HG02970 (cell line): ENCODE measurements around the gene MRAP2.

Experiments used
- ATAC-seq: cut with Tn5 transposase; IDR thresholded peaks from one replicate; pipeline ENCODE4 v1.9.1; 2021; ENCODE audit warnings: mild to moderate bottlenecking, moderate library complexity, moderate number of reproducible peaks; ENCODE audit not compliant: unreplicated experiment, low FRiP score

Gene MRAP2, protein sequence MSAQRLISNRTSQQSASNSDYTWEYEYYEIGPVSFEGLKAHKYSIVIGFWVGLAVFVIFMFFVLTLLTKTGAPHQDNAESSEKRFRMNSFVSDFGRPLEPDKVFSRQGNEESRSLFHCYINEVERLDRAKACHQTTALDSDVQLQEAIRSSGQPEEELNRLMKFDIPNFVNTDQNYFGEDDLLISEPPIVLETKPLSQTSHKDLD

GRCh38 chr6:84033523-84034451, at the start of gene MRAP2:
TSS of gene MRAP2 (plus strand) at chr6:84033772. CDS start at chr6:84055319, 21,547 bp downstream.
- no peak for ATAC-seq

DNA sequence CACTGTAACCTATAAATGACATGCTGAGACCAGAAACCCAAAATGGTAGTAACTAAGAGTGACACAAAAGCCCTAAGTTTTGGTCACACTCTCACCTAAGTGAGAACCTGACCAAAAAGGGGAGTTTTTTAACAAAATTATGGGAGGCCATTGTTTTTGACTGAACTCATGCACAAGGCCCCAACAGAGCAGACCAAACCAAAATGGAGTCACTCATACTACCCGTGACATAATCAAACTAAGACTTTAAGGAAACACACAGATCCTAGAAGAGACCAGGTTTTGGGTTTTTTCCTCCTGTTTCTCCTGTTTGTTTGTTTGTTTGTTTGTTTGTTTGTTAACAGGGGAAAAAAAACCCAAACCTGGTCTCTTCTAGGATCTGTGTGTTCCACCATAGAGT, 49.2 kb upstream of the MRAP2 start:
- no peak for ATAC-seq

- no peak for ATAC-seq
Measured at GRCh38 chr6:83985308-83985713, 48.3 kb upstream of the MRAP2 start.

- ATAC-seq, result no peak
Measured at GRCh38 chr6:83985715-83986114, 47.9 kb upstream of the MRAP2 start.

- no peak for ATAC-seq
Measured at GRCh38 chr6:83998021-83998584, 35.5 kb upstream of the MRAP2 start.

DNA sequence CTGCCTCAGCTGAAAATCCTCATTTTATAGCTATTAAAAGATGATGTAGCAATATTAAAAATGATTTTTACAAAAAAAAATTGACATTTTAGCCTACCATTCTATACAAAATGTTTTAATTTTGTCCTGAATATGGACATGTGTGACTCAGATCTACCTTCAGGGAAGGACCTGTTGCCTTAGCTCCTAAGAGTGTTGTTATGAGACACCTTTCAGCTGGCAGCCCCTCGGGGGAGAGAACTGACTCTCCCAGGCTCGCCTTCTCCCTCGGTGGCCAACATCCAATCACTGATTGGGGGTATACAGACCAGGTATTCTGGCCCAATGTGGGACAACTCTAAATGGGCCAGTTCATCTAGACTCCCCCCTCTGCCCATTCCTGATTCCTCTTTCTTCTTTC, 32.5 kb upstream of the MRAP2 start:
- ATAC-seq, result no peak

DNA sequence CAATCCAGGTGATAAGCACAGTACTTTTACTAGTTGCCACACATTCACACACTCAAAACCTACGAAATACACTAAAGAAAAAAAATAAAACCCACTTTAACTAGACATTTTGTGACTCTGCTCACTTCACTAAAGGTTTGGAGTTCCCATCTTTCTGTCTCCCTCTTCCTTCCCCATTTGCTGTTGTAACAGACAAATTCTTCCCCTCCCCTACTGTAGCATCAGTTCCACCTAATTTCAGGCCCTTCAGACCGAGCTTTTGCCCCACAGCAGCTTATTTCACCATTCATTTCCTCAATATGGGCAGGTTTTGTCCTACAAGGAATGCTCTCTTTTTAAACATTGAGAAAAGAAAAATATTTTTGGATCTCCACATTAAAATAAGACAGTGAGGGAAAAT, 31.3 kb upstream of the MRAP2 start:
- no peak for ATAC-seq

- no peak for ATAC-seq
Measured at GRCh38 chr6:84003131-84003530, 30.4 kb upstream of the MRAP2 start.

- no peak for ATAC-seq
Measured at GRCh38 chr6:84003654-84004053, 29.9 kb upstream of the MRAP2 start.

DNA sequence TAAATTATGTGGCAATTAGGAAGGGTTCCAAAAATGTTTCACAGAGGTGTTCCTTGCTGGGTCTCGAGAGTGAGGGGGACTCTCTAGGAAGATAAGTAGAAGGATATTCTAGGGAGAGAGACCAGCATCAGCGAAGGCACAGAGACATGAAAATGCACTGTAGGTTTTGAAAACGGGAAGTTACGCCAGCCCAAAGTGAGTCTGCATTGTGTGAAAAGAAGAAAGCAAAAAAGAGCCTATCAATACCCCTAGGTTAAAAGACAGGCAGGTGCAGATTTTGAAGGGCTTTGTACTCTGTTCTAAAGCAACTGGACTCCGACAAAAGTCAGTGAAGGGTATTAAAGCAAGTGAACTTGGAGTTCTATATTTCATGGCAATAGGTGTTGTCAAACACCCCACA, 25.7 kb upstream of the MRAP2 start:
- no peak for ATAC-seq

DNA sequence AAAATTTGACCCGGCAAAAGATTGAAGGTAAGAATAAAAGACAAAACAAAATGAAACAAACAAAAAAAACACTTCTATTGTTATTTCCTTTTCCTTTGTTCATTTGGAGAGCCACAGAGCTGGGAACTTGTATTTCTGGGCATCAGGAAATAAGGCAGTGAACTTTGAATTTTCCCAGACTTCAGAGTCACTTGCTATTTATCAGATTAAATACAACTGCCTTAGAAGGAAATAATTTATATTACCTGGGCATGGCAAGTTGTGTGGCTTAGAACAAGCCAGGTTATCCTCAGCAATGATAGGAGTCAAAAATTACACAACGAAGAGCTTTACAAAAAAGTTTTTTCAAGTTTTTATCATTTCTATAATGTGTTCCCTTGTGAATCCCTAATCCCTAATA, 20.2 kb upstream of the MRAP2 start:
- no peak for ATAC-seq

- no peak for ATAC-seq
Measured at GRCh38 chr6:84013931-84014330, 19.6 kb upstream of the MRAP2 start.

DNA sequence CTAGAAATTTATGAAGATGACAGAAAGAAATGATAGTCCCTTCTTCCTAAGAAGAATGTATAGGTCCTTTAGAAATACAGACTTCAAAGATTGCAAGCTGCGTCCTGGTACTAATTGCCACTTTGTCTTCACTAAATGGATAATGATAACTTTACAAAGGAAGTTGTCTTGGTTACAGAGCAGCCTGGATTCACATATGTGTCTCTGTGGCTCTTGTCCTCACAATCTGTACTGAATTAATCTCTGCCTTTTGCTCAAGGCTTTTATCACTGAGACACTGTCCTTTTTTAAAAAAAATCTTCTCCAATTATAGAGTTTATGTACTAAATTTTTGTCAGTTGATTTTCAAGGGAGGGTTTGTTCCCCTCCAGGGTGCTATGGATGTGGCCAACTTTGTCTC, 17.5 kb upstream of the MRAP2 start:
- no peak for ATAC-seq

DNA sequence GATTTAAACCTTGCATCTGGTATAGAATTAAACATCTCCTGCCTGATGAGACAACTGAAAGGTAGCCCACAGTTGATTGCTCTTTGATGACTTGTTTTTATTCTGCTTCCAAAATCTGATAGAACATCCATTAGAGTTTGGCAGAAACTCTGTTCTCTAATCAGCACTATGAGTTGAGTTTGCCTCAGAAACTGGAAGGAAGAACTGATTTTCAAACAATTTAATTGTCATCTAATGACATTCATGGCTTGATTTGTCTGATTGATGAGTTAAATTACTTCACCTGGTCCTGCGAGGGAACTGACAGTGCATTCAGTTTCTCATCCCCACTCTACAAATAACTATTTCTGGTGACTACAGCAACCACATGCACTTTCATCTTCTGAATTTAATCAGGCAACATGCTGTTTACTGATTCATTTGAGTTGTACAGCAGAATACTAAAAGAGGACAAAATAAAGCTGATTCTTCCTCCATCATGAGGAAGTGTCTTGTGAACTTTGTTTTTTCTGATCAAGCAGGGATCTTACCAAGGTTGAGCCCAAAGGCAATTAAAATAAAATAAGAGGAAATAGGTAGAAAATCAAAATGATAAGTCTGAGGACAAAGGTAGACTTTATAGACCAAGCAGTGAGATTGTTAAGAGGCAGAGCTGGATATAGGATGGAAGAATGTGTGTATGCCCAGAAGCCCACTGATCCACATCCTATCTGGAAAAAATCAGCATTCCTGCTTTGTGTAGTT, 15.7 kb upstream of the MRAP2 start:
- no peak for ATAC-seq

DNA sequence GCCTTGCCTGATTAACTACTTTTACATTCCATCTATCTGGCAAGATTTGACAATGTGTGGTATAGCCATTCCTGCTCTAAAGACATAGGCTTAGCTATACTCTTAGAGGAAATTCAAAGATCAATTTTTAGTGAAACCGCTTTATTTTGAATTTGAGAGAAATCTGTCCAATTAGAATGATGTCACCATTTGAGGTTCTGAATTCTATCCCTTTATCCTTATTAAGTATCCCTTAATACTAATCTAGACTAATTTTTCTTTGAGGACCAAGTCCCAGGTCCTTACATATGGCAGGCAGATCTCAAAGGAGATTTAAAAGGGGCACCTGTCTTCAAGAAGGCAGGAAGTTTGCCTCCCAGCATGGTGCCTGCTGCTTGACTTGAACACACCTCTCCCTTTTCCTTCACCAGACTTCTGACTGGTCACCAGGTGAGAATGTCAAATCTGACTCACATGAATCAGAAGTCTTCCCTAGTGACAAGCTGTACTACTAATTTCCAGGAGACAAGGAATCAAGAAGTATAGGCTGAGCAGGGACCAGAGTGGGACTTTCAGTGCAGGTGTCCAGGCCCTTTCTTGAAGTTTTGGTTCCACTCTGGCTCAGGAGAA, 15.0 kb upstream of the MRAP2 start:
- no peak for ATAC-seq

- ATAC-seq, result no peak
Measured at GRCh38 chr6:84019141-84019841, 14.3 kb upstream of the MRAP2 start.

DNA sequence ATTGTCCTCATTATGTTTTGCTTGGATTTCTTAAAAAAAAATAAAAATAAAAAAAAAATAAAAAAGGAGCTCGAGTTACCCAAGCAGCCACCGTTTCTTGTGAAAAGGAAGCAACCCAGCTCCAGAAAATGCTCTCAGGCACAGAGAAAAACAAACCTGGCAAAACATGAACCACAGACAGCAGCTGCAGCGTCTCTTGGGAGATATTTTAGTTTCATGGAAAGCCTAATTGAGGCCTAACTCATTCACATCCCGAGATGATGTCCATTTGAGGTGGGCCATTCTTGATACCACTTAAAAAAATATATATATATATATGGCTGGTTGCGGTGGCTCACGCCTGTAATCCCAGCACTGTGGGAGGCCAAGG, 13.7 kb upstream of the MRAP2 start:
- ATAC-seq, result no peak

DNA sequence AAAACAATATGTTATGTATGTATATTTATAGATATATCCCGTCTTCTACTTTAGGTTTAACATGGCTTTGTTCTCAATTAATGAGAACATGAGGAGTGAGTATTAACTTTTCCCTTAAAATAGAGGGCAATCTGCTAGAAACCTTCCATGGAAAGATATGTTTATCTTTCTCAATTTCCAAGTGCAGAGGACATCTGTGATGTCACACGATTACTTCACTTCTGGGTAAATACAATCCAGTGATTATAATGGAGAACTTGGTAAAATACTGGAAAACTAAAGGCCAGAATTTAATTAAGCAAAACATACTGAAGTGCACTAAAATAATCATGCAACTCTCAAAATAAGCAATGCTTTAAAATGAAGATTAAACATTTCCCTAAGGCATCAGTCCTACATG, 11.9 kb upstream of the MRAP2 start:
- no peak for ATAC-seq

- ATAC-seq, result no peak
Measured at GRCh38 chr6:84026721-84027164, 6.8 kb upstream of the MRAP2 start.
